Hematopoietic multipotent progenitor cell treated with erythropoietin and hydrocortisone succinate and interleukin-3 and kit ligand, for 4 days (in vitro differentiated cells): Measurements from ENCODE around the gene CLEC19A.

Source experiments
- DNase-seq: peaks from one replicate; pipeline ENCODE4 v3.0.0-alpha.2; 2015

CLEC19A gene

GRCh38 chr16:19330841-19331397 is 45.4 kb downstream of the CLEC19A start:
- no peak for DNase-seq

DNA sequence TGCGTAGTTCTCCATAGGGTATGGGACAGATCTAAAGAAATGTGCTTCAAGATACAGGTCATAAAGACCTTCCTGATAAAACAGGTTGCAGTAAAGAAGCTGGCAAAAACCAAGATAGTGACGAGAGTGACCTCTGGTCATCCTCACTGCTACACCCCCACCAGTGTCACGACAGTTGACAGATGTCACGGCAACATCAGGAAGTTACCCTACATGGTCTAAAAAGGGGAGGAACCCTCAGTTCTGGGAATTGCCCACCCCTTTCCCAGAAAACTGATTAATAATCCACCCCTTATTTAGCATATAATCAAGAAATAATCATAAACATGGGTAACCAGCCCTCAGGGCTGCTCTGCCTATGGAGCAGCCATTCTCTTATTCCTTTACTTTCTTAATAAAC is 46.3 kb downstream of the CLEC19A start:
- no peak for DNase-seq

DNA sequence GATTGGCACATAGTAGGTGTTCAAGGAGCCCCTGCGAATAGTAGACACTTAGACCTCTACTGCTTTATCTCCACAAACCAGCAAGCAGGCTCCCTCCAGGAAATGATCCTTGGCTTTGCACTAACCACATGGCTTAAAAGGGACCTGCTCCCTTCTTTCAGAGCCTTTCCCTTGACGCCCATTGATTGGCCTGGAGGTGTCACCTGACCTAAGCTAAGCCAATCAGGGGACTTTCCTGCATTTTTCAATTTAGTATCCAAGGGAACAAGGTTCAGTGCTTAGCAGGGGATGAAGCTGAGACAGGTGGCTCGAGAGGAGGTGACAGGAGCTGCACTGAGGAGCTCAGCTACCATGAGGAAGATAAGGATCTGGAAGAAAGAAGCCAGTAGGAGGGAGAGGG is 52.8 kb downstream of the CLEC19A start:
- peak; percentile 5 for DNase-seq

DNA sequence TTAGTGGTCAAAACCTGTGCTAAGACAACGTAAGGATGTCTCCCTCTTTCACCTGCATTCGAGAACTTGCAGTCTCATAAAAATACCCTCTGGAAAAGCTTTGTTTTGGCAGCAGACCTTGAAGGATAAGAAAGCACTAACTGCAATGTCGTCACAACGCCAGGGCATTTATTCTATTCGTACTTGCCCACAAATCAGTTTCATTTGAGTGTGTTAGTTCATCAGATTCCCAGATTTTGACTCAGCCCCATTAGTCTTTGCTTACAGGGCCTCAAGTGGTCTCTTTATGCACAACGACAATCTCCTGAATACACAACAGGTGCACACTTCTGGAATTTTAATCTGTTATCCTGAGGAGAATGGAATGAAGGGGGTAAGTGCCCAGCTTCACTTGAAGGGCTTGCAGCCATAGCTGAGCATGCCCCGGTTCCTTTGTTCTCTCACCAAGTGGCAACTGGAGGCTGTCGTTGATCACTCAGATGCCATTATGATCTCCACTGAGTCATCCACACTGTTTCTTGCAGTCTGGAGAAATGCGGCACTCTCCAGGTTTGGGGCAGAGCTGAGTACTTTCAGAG is 58.8 kb downstream of the CLEC19A start:
- DNase-seq: no peak

- no peak for DNase-seq
Observed at GRCh38 chr16:19344980-19345379, 59.4 kb downstream of the CLEC19A start.

DNA sequence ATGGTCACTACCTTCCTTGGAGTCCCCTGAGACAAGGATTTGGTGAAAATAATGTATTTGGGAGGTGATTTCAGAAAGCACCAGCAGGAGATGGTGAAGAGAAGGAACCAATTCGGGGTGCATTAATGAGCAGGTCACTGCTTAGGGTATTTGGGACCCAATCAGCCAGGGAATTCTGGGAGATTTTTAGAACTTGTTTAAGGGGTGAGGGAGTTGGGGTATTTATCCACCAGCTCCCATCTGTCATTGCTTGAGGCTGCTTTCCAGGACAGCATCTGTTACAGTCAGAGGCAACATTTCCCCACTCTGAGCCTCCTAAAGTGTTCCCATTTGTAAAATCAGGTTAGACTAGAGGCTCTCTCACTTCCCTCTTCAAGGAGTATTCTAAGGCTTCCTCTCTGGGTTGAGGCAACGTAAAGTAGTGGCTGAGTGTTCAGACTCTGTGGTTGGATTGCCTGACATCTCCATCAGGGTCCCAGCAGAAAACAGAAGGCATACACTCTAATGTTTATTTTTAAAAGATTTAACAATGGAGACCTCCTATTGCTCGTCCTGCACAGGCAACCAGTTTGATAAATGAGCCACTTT is 60.9 kb downstream of the CLEC19A start:
- no peak for DNase-seq

GRCh38 chr16:19348125-19348524 is 62.6 kb downstream of the CLEC19A start:
- no peak for DNase-seq

DNA sequence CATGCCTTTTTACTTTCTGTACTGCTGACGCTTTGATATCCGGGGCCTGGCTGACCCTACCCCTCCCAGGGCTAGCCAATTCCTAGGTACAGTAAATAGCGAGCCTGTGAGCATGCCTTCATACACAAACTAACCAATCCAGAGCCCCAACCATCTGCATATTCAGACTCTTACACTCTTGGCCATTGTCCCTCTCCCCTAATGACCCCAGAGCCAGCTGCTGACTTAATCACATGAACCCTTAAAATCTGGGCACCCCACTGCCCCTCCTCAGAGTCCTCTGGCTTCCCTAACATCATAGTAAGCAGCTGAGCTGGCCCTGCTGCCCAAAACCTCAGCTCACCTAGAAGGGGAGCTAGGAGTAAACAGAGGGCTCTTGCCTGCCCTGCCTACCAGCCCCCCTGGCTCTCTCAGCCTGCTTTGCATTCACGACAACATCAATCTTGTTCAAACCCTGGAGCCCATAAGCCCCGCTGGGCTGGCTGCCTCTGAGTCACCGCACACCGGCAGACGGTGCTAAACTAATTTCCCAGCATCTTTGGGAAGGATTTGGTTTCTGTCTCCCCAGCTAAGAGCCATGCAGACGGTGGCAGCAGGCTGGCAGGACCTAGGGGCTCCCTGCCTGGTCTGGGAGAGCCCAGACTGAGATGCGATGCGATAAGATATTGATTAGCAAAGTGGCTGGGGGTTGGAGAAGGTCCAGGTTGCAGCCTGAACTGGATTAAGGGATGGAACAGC is 63.2 kb downstream of the CLEC19A start:
- DNase-seq: no peak

DNA sequence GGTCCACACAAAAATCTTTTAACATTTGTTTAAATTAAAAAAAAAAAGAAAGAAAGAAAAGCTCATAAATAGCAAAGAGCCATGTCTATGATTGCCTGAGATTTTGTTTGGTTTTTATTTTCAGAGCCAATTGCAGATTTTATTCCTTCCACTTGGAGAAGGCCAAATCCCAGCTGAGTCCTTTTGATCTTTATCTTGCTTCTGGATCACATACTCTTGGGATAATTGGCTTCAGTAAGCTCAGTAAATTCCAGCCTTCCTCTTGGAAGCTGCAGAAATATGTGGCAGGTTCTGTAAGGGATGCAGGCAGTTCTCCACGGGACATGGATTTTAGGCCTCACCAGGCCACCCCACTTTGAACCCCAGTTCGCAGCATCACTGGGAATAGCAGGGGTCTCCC is 68.8 kb downstream of the CLEC19A start:
- no peak for DNase-seq

GRCh38 chr16:19356024-19356952 is 70.8 kb downstream of the CLEC19A start:
- no peak for DNase-seq

DNA sequence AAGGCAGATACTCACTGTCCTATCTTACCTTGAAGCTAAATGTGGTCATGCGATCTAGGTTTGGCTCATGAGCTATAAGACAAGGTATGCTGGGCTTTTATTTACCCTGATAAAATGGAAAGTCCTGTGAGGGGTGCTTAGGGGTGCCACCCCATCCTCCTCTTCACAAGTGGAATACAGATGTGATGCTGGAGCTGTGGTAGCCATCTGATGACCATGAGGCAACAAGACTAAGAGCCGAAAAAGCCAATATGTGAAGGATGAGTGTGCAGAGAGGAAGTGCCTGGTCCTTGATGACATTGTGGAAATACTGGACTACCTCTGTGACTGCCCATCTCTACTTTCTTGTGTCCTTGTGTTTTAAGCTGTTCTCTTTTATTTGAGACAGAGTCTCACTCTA is 74.0 kb downstream of the CLEC19A start:
- no peak for DNase-seq
